ENCODE measurements around the gene S100P. TPM values are rescaled to one million over a fixed set of nuclear protein-coding genes. Genes with fewer than 3 reads are reported as not detected.

Gene S100P
- total RNA-seq, 4 donors from 2014 or later = not detected

DNA sequence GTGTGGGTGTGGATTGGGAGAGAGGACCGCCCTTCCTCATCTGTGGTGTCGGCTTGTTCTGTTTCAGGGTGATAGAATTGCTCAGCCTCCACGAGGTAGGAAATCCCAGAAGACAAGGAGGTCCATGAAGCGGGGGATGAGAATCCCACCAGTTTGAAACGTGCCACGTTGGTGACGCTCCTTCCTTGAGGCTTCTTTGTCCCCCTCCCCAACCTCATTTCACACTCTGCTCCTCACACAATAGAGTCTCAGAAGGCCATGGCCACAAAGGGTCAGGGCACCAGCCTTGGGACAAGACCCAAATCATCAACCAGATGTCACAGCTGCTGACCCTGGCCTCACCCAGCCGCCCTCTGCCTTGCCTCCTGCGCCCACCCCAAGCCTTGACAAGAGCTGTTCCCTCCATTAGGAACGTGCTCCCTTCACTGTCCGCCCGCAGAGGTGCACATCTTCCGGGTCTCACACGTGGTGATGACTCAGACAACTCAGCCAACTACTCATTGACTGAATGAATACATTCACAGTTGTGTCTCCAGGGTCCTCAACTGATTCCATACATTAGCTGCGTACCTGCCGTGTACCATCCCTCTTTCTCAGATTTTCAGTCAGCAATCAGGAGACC, 40.6 kb downstream of the S100P start:
- Histone ChIP-seq H3K4me3 (no peak overlapping the region), H3K36me3 (no peaks in the 10 kb centered on the region), H3K9me3 (no peaks in the 10 kb centered on the region), H3K4me1 (peaks cover 0 to 30% (median 13%) of the 10 kb centered on the region in 4 donors), H3K27me3 (no peaks in the 10 kb centered on the region), H3K27ac (no peak overlapping the region)
- DNase-seq (ENCODE audit: low spot score in 2 of 2) = no peak
- TF ChIP-seq EP300 (IDR thresholded peaks at IDR 0.05) (no peak), POLR2A (IDR thresholded peaks at IDR 0.05) (no peak)
- TF ChIP-seq, protein P1, sequence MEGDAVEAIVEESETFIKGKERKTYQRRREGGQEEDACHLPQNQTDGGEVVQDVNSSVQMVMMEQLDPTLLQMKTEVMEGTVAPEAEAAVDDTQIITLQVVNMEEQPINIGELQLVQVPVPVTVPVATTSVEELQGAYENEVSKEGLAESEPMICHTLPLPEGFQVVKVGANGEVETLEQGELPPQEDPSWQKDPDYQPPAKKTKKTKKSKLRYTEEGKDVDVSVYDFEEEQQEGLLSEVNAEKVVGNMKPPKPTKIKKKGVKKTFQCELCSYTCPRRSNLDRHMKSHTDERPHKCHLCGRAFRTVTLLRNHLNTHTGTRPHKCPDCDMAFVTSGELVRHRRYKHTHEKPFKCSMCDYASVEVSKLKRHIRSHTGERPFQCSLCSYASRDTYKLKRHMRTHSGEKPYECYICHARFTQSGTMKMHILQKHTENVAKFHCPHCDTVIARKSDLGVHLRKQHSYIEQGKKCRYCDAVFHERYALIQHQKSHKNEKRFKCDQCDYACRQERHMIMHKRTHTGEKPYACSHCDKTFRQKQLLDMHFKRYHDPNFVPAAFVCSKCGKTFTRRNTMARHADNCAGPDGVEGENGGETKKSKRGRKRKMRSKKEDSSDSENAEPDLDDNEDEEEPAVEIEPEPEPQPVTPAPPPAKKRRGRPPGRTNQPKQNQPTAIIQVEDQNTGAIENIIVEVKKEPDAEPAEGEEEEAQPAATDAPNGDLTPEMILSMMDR (IDR thresholded peaks at IDR 0.05) = no peak
- WGBS, 2 donors = 52 to 61% methylated on average over 16 of the region's 16 CpGs

DNA sequence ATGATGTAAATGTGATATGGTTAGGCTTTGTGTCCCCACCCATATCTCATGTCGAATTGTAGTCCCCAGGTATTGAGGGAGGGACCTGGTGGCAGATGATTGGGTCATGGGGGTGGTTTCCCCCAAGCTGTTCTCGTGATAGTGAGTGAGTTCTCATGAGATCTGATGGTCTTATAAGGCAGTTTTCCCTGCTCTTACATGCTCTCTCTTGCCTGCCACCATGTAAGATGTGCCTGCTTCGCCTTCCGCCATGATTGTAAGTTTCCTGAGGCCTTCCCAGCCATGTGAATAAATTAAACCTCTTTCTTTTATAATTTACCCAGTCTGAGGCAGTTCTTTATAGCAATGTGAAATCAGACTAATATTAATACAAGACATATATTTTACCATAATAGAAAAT, 46.2 kb downstream of the S100P start:
- DNase-seq (ENCODE audit: low spot score in 2 of 2) = no peak
- Histone ChIP-seq H3K27ac (no peak overlapping the region), H3K4me3 (no peak overlapping the region), H3K9me3 (no peaks in the 10 kb centered on the region), H3K27me3 (no peaks in the 10 kb centered on the region), H3K4me1 (no peaks in the 10 kb centered on the region), H3K36me3 (no peaks in the 10 kb centered on the region)
- WGBS, 2 donors = 89 to 92% methylated on average over 4 of the region's 4 CpGs
- TF ChIP-seq POLR2A (IDR thresholded peaks at IDR 0.05) (no peak), EP300 (IDR thresholded peaks at IDR 0.05) (no peak)
- TF ChIP-seq, protein P1 (IDR thresholded peaks at IDR 0.05) = no peak

DNA sequence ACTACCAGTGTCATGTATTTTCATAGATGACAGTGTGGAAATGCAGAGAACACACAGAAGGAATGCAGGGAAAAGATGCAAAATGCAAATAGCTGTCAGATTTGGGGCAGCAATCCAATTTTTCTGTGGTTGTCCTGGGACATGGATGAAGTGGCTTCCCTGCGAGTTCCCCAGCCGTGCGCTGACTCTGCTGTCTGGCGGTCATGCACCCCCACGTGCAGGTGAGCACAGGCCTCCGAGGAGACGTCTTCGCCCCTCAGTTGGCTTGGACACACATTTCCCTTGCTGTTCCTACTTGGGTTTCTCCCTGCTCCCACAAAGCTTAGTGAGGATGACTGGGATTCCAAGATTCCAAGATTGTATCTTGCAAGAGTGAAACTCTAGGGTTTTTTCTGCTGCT, 46.7 kb downstream of the S100P start:
- WGBS, 2 donors = 88 to 90% methylated on average over 8 of the region's 8 CpGs
- Histone ChIP-seq H3K36me3 (no peaks in the 10 kb centered on the region), H3K9me3 (no peaks in the 10 kb centered on the region), H3K4me1 (no peaks in the 10 kb centered on the region), H3K27ac (no peak overlapping the region), H3K27me3 (no peaks in the 10 kb centered on the region), H3K4me3 (no peak overlapping the region)
- DNase-seq (ENCODE audit: low spot score in 2 of 2) = no peak
- no peak for TF ChIP-seq POLR2A (IDR thresholded peaks at IDR 0.05)
- TF ChIP-seq, protein P1 (IDR thresholded peaks at IDR 0.05) = no peak

DNA sequence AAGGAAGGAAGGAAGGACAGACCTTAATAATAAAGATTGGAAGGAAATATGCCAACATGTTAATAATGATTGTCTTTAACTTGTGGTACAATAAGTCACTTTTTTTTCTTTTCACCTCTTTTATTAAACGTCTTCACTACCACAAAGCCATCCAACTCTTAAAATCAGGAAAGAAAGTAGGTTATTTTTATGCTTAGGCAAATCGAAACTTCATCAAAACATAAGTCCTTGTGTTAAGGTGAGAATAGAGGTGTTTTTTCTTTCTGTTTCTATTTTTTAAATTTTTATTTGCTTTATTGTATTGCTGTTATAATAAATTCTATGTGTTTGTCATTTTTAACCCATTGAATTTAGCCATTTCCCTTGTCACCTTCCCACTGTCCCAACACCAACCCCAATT, 48.8 kb downstream of the S100P start:
- no peak overlapping the region for H3K27ac ChIP-seq
- WGBS, 2 donors = 80 to 82% methylated on average over 2 of the region's 2 CpGs
- no peaks in the 10 kb centered on the region for H3K36me3 ChIP-seq
- no peaks in the 10 kb centered on the region for H3K27me3 ChIP-seq
- TF ChIP-seq EP300 (IDR thresholded peaks at IDR 0.05) (no peak), POLR2A (IDR thresholded peaks at IDR 0.05) (no peak)
- TF ChIP-seq, protein P1 (IDR thresholded peaks at IDR 0.05) = no peak
- peaks cover 0 to 17% (median 9%) of the 10 kb centered on the region in 4 donors for H3K4me1 ChIP-seq
- no peak for DNase-seq (ENCODE audit: low spot score in 2 of 2)
- no peaks in the 10 kb centered on the region for H3K9me3 ChIP-seq
- H3K4me3 ChIP-seq = no peak overlapping the region

DNA sequence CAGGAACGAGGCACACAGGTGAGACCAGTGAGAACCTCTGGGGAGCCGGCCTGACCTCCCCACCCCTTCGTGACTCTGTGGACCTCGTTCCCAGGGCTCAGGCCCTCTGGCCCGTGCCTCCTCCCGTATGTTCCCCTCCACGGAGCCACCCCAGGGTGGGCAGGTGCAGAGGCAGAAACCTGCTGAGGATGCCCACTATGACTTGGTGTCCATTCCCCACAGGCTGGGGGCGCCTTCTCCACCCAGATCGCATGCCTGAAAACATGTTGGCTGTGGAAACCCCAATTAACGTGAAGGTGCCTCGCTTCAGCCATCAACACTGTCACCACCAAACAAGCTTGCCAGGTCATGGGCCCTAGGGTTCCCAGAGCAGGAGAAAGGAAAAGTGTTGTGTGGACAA, 49.3 kb downstream of the S100P start:
- DNase-seq (ENCODE audit: low spot score in 2 of 2) = no peak
- Histone ChIP-seq H3K4me3 (no peak overlapping the region), H3K4me1 (peaks cover 0 to 22% (median 14%) of the 10 kb centered on the region in 4 donors), H3K27me3 (no peaks in the 10 kb centered on the region), H3K36me3 (no peaks in the 10 kb centered on the region), H3K9me3 (no peaks in the 10 kb centered on the region), H3K27ac (no peak overlapping the region)
- TF ChIP-seq POLR2A (IDR thresholded peaks at IDR 0.05) = no peak
- TF ChIP-seq, protein P1 (IDR thresholded peaks at IDR 0.05) = no peak
- TF ChIP-seq EP300 (IDR thresholded peaks at IDR 0.05) = no peak
- 71 to 76% methylated on average over 11 of the region's 11 CpGs for WGBS, 2 donors

Other genes with a start within 250 kb of the S100P start
- gene PPP2R2C, start 221.3 kb upstream of the S100P start, total RNA-seq = under 1 TPM in 3 of 4 donors, not detected in 1; under 0.01 to 0.66 (median 0.42) TPM
- gene MAN2B2, start 118.7 kb upstream of the S100P start, total RNA-seq = 10 to 100 TPM; 33.0 to 66.3 (median 44.6) TPM
- 100 to 1,000 TPM; 176 to 300 (median 202) TPM for gene MRFAP1, start 53.2 kb upstream of the S100P start, total RNA-seq
- gene MRFAP1L1, start 16.0 kb downstream of the S100P start, total RNA-seq = 10 to 100 TPM; 51.6 to 76.6 (median 59.6) TPM
- 10 to 100 TPM; 18.0 to 32.8 (median 28.3) TPM for gene BLOC1S4, start 22.3 kb downstream of the S100P start, total RNA-seq
- gene KIAA0232, start 88.8 kb downstream of the S100P start, total RNA-seq = 10 to 100 TPM; 36.7 to 57.7 (median 47.0) TPM
- 10 to 100 TPM; 46.9 to 65.7 (median 51.3) TPM for gene TBC1D14, start 215.9 kb downstream of the S100P start, total RNA-seq

Measured in tibial nerve (tissue), 4 donors.